HG02623 (cell line): ENCODE results near the gene KRT3.

Experiments used
- ATAC-seq: cut with Tn5 transposase; IDR thresholded peaks from one replicate; pipeline ENCODE4 v1.9.1; 2021; ENCODE audit warnings: moderate library complexity; ENCODE audit not compliant: unreplicated experiment

KRT3 gene

DNA sequence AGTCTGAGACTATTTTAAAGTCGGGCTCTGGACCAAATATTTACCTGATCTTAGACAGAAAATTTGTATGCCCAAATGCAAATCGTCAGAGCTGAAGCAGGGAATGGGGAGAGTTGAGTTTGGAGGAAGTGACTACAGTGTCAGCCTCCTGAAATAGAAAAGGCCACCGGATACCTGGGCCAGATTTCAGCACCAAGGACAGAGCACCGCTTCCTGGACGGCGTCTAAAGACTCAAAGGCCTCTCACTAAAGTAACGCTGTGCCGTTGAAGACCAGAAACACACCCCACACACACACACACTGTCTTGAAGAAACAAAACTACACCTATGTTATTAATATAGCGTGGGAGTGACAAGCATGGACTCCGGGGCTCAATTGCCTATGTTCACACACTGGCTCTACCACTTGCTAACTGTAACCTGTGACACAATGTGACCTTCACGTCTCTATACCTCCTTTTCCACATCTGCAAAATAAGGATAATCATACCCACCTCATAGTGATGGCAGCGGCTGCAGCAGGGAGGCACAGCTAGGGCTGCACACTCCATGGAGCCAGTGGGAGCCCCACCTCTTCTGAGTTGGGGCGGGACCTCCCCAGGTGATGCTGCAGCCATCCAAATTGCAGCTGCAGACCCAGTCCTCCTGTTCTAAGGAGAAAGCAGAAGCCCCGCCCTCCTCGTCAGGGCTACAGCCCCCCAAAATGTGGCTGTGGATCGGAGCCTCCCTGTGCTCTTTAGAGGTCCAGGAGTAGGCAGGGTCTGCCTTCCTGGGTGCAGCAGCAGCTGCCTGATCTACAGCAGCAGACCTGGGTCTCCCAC, 54.3 kb downstream of the KRT3 start:
- ATAC-seq, result no peak

DNA sequence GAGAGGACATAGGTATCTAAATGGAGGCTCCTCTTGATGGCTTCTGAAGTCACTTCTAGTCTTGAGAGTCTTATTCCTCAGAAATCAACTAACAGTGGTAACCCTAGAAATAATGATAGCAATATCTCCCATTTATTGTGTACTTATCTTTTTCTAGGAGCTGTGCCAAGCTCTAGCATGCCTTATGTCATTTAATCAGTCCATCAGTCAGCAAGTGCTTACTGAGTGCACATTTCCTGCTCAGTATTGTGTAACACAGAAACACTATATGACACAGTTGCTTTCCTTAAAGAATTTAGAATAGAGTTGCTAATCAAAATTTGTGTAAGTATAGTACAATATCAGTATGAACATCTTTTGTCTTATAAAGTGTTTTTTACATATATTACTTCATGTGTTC, 55.3 kb downstream of the KRT3 start:
- ATAC-seq, result no peak

DNA sequence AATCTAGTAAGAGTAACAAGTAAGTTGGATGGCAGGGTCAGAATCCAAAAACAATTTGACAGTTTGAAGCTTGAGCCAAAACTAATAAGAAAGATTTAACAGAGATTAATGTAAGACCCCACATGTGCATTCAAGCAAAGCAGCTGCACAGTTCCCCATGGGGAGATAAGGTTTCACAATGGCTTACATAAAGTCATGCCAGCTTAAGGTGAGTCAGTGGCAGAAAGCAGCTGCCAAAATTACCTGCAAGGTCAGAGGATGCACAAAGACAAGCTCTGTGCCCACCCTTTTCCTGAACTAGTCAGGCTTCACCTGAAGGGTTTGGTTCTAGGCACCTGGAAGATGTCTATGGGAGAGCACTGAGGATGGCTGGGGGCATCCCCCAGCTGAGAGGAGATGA, 56.0 kb downstream of the KRT3 start:
- no peak for ATAC-seq
